GM12873 (cell line): ENCODE measurements around the gene MAML2.

Experiments
- CTCF ChIP-seq: IDR thresholded peaks from 2 replicates; pipeline ENCODE4 v1.5.1; 2012; ENCODE audit warnings: low read depth, mild to moderate bottlenecking, moderate library complexity, low read length, control low read depth; ENCODE audit not compliant: insufficient read depth; ENCODE audit errors: missing control alignments

The MAML2 gene

GRCh38 chr11:96057502-96057901, 285.5 kb downstream of the MAML2 start:
- TF ChIP-seq CTCF: no peak

- TF ChIP-seq CTCF: no peak
These were observed 286.4 kb downstream of the MAML2 start for GRCh38 chr11:96056576-96056975.

- TF ChIP-seq CTCF: no peak
These were observed 287.1 kb downstream of the MAML2 start for GRCh38 chr11:96055706-96056387.

- peak; percentile 46 for TF ChIP-seq CTCF
These were observed 287.9 kb downstream of the MAML2 start for GRCh38 chr11:96054870-96055705.

GRCh38 chr11:96052921-96053651, 289.9 kb downstream of the MAML2 start:
- no peak for TF ChIP-seq CTCF

GRCh38 chr11:96051820-96052219, 291.2 kb downstream of the MAML2 start:
- TF ChIP-seq CTCF: no peak
